SK-N-SH (cell line): ENCODE results near the gene SH3PXD2A. TPM values are rescaled to one million over a fixed set of nuclear protein-coding genes. Genes with fewer than 3 reads are reported as not detected.

Experiments used
- CTCF ChIA-PET: fragments of 300-600, 350-600 bp; formaldehyde crosslinking; extraction: SDS; loops from one replicate; lab custom pipeline; 2021; lab: Yijun Ruan, JAX
- POLR2A ChIA-PET: fragments of 350-600 bp; sonication (Branson Sonifier 250); formaldehyde crosslinking; extraction: SDS; loops from one replicate; lab custom pipeline; 2020; ENCODE audit warnings: antibody characterized with exemption, inconsistent platforms; lab: Yijun Ruan, JAX
- DNase-seq: peaks from one replicate; pipeline ENCODE4 v3.0.0; 2012
- H2AFZ ChIP-seq: fragments of 200-600 bp; sonication (generic); 2 replicates; pipeline ENCODE4 v1.8.1; 2016; ENCODE audit warnings: antibody characterized with exemption, mild to moderate bottlenecking, low read depth
- H3F3A ChIP-seq: fragments of 200-600 bp; sonication (generic); replicated peaks from 2 replicates; pipeline ENCODE3; 2016; ENCODE audit warnings: antibody characterized with exemption, mild to moderate bottlenecking; ENCODE audit not compliant: insufficient read depth
- H3K27ac ChIP-seq, 2 experiments: fragments of 200-500 bp in 1 of 2; fragments of 200-600 bp in 1 of 2; sonication (Bioruptor generic) in 1 of 2; sonication (generic), shearing (Covaris generic) in 1 of 2; 2 replicates each; pipeline versions ENCODE4 v1.5.1 to v1.6.1; 2014 to 2016; ENCODE audit warnings: low read depth in 2 of 2, inconsistent platforms in 1 of 2, low read length in 1 of 2, mild to moderate bottlenecking in 1 of 2, mixed read lengths in 1 of 2
- H3K27me3 ChIP-seq: fragments of 200-600 bp; sonication (generic), shearing (Covaris generic); 2 replicates; pipeline ENCODE4 v1.6.1; 2016; ENCODE audit warnings: mixed run types; ENCODE audit not compliant: insufficient read depth
- H3K36me3 ChIP-seq, 2 experiments: fragments of 200-500 bp in 1 of 2; fragments of 200-600 bp in 1 of 2; sonication (Bioruptor generic) in 1 of 2; sonication (generic) in 1 of 2; replicated peaks in 1 of 2; 2 replicates each; pipeline versions ENCODE3 to v1.5.1; 2014 to 2016; ENCODE audit warnings: low read length in 1 of 2, mild to moderate bottlenecking in 1 of 2; ENCODE audit not compliant: insufficient read depth in 2 of 2, control insufficient read depth in 1 of 2
- H3K4me1 ChIP-seq, 2 experiments: fragments of 200-500 bp in 1 of 2; fragments of 200-600 bp in 1 of 2; sonication (Bioruptor generic) in 1 of 2; sonication (generic), shearing (Covaris generic) in 1 of 2; 2 replicates each; pipeline versions ENCODE4 v1.5.1 to v1.6.1; 2014 to 2016; ENCODE audit warnings: low read depth in 1 of 2, low read length in 1 of 2, mixed run types in 1 of 2; ENCODE audit not compliant: insufficient read depth in 2 of 2, control insufficient read depth in 1 of 2
- H3K4me2 ChIP-seq: fragments of 200-600 bp; sonication (generic), shearing (Covaris generic); 2 replicates; pipeline ENCODE4 v1.6.1; 2017; ENCODE audit warnings: mixed run types
- H3K4me3 ChIP-seq, 2 experiments: fragments of 200-500 bp in 1 of 2; fragments of 200-600 bp in 1 of 2; sonication (Bioruptor generic) in 1 of 2; sonication (generic), shearing (Covaris generic) in 1 of 2; 2 replicates each; pipeline versions ENCODE4 v1.5.1 to v1.8.1; 2014 to 2016; ENCODE audit warnings: low read depth in 2 of 2, inconsistent platforms in 1 of 2, low read length in 1 of 2, mild to moderate bottlenecking in 1 of 2, mixed read lengths in 1 of 2, moderate library complexity in 1 of 2
- H3K79me2 ChIP-seq: fragments of 200-600 bp; sonication (generic); 2 replicates; pipeline ENCODE4 v1.8.1; 2017; ENCODE audit warnings: mild to moderate bottlenecking; ENCODE audit not compliant: insufficient read depth
- H3K9ac ChIP-seq: fragments of 200-600 bp; sonication (generic); 2 replicates; pipeline ENCODE4 v1.6.1; 2017; ENCODE audit warnings: mixed run types
- H3K9me2 ChIP-seq: fragments of 200-600 bp; sonication (generic); 2 replicates; pipeline ENCODE4 v1.6.1; 2017; ENCODE audit warnings: mixed run types
- H3K9me3 ChIP-seq: fragments of 200-600 bp; sonication (generic); 2 replicates; pipeline ENCODE4 v1.6.1; 2017; ENCODE audit warnings: mixed run types, mild to moderate bottlenecking, moderate library complexity
- H4K20me1 ChIP-seq: fragments of 200-600 bp; sonication (generic); 2 replicates; pipeline ENCODE4 v1.6.1; 2017; ENCODE audit warnings: mild to moderate bottlenecking, mixed run types; ENCODE audit not compliant: insufficient read depth
- CHD2 ChIP-seq: fragments of 150-350 bp; IDR thresholded peaks from 2 replicates; pipeline ENCODE4 v1.6.1; 2018; ENCODE audit warnings: low read length; ENCODE audit not compliant: partially characterized antibody
- ELF1 ChIP-seq: IDR thresholded peaks from 2 replicates; pipeline ENCODE4 v1.4.0; 2012
- EP300 ChIP-seq, 2 experiments: IDR thresholded peaks; 2 replicates each; pipeline versions ENCODE4 v1.4.0 to v1.6.1; 2012; ENCODE audit warnings: borderline replicate concordance in 1 of 2, low read depth in 1 of 2, low read length in 1 of 2
- MAX ChIP-seq: IDR thresholded peaks from 2 replicates; pipeline ENCODE4 v1.4.0; 2012; ENCODE audit warnings: low read depth
- MXI1 ChIP-seq: IDR thresholded peaks from 2 replicates; pipeline ENCODE4 v1.6.1; 2012; ENCODE audit warnings: mild to moderate bottlenecking, low read depth, low read length, improper control_type of control experiment
- NFIC ChIP-seq: IDR thresholded peaks from 2 replicates; pipeline ENCODE4 v1.4.0; 2012; ENCODE audit warnings: borderline replicate concordance
- RFX5 ChIP-seq: IDR thresholded peaks from 2 replicates; pipeline ENCODE4 v1.6.1; 2012; ENCODE audit warnings: mild to moderate bottlenecking, improper control_type of control experiment, low read length
- RXRA ChIP-seq: IDR thresholded peaks from 2 replicates; pipeline ENCODE4 v1.4.0; 2012; ENCODE audit warnings: low read depth, mild to moderate bottlenecking, borderline replicate concordance
- SIN3A ChIP-seq: IDR thresholded peaks from 2 replicates; pipeline ENCODE4 v1.6.1; 2012; ENCODE audit warnings: low read depth, mild to moderate bottlenecking, low read length, moderate library complexity, borderline replicate concordance
- YY1 ChIP-seq: IDR thresholded peaks from 2 replicates; pipeline ENCODE4 v1.4.0; 2012; ENCODE audit warnings: low read depth, mild to moderate bottlenecking
- WGBS: methylation state at CpG from one replicate; pipeline ENCODE4 v1.1.6; 2017; ENCODE audit warnings: low lambda C conversion rate; 5-methylcytosine and 5-hydroxymethylcytosine counted together
- polyA plus RNA-seq, 3 experiments: library from polyadenylated mRNA; depleted of rRNA; stranded (reverse); fragments of >200 nt; gene quantifications; 2 replicates each; pipeline ENCODE4 v1.2.3, GENCODE V29; 2012
- TF ChIP-seq, protein P1 (sequence below): IDR thresholded peaks from 2 replicates; pipeline ENCODE4 v1.4.0; 2012; ENCODE audit warnings: low read depth, borderline replicate concordance
- TF ChIP-seq, protein P2 (sequence below): IDR thresholded peaks from 2 replicates; pipeline ENCODE4; 2012

The SH3PXD2A gene
- polyA plus RNA-seq, 1 of the 3 experiments (the other 2 are of a cell fraction), result 2.5 TPM

GRCh38 chr10:103617602-103618385, 237.6 kb downstream of the SH3PXD2A start:
- Histone ChIP-seq H3F3A (no peaks in the 10 kb centered on the region), H3K36me3 (peaks cover 0 to 5% of the 10 kb centered on the region in 2 experiments), H3K9me3 (no peaks in the 10 kb centered on the region), H3K27ac (peak overlapping the region; percentile 50 to 99; a peak in 3 of 4 replicates), H4K20me1 (no peaks in the 10 kb centered on the region), H3K4me2 (no peak overlapping the region), H3K9me2 (no peaks in the 10 kb centered on the region), H3K9ac (no peak overlapping the region), H3K27me3 (no peaks in the 10 kb centered on the region), H3K79me2 (no peaks in the 10 kb centered on the region), H3K4me3 (no peak overlapping the region), H2AFZ (no peak overlapping the region), H3K4me1 (peaks cover 6 to 86% of the 10 kb centered on the region in 2 experiments; a peak in 3 of 4 replicates)
- WGBS, result 95% methylated on average over 8 of the region's 13 CpGs
- DNase-seq, result no peak
- ChIA-PET POLR2A (interaction anchor here (1.3 kb wide), 1 partner anchor 8 kb away, joined by 6 read pairs; no protein-coding TSS in a partner anchor), CTCF (interaction anchor here (0.6 to 4.4 kb wide), 9 partner anchors 12 to 266 kb away, joined by 3 to 26 read pairs (median 5); no protein-coding TSS in a partner anchor)
- TF ChIP-seq ELF1 (no peak), RFX5 (no peak), MAX (no peak), EP300 (IDR thresholded peaks at IDR 0.05; ENCODE audit: borderline replicate concordance in 1 of 2, low read depth in 1 of 2, low read length in 1 of 2) (no peak), CHD2 (no peak), MXI1 (no peak), SIN3A (no peak), YY1 (no peak), RXRA (no peak), NFIC (no peak)
- TF ChIP-seq, protein P1, sequence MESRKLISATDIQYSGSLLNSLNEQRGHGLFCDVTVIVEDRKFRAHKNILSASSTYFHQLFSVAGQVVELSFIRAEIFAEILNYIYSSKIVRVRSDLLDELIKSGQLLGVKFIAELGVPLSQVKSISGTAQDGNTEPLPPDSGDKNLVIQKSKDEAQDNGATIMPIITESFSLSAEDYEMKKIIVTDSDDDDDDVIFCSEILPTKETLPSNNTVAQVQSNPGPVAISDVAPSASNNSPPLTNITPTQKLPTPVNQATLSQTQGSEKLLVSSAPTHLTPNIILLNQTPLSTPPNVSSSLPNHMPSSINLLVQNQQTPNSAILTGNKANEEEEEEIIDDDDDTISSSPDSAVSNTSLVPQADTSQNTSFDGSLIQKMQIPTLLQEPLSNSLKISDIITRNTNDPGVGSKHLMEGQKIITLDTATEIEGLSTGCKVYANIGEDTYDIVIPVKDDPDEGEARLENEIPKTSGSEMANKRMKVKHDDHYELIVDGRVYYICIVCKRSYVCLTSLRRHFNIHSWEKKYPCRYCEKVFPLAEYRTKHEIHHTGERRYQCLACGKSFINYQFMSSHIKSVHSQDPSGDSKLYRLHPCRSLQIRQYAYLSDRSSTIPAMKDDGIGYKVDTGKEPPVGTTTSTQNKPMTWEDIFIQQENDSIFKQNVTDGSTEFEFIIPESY, result no peak
- TF ChIP-seq, protein P2, sequence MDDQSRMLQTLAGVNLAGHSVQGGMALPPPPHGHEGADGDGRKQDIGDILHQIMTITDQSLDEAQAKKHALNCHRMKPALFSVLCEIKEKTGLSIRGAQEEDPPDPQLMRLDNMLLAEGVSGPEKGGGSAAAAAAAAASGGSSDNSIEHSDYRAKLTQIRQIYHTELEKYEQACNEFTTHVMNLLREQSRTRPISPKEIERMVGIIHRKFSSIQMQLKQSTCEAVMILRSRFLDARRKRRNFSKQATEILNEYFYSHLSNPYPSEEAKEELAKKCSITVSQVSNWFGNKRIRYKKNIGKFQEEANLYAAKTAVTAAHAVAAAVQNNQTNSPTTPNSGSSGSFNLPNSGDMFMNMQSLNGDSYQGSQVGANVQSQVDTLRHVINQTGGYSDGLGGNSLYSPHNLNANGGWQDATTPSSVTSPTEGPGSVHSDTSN, result no peak
- TF ChIP-seq, all 33 proteins: peak for 0
